ENCODE data around the gene GALNT12.

The GALNT12 gene

DNA sequence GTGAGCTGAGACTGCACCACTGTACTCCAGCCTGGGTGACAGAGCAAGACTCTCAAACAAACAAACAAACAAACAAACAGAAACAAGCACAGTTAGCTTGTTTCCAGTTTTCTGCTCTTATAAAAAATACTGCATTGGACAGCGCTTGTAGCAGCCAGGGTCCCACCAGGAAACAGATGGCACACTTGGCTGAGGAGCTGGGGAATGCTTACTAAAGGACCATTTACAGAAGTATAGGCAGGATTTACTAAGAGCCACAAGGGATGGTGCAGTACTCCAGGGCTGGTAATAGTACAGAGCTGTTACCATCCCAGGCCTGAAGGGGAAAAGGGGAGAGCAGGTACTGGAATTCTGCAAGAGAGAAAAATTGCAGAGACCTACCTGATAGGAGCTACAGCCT, 5.9 kb upstream of the GALNT12 start:
- DNase-seq (ENCODE audit: low read depth in 3 of 3): no peak

DNA sequence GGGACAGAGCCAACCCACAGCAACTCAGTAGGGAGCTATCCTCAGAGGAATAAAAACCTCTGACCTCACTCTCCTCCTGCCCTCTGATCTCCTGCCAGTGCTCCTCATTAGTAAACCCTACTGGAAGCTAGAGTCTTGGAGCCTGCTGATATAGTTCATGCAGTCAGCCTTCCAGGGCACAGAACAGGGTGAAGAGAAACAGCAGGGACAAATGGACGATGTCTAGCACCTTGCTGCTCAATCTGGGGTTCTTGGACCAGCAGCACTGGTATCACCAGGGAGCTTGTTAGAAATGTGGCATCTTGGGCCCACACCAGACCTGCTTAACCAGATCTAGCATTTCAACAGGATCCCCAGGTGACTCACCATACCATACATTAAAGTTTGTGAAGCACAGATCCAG, 5.5 kb upstream of the GALNT12 start:
- DNase-seq (ENCODE audit: low read depth in 3 of 3): no peak

DNA sequence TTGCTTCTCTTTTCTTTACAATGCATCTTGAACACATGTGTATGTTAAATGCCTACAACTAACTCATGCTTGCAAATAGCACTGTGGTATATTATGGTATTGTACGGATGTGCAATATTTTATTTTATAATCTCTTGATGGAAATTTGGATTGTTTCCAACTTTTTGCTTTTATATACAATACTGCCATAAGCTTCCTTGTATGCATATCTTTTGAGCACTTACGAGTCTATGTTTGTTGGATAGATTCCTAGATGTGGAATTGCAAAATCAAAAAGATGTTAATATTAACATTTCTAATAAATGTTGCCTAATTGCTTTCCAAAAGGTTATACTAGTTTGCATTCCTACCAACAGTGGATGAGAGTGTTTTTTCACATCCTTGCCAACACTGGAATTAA, 3.4 kb upstream of the GALNT12 start:
- no peak for DNase-seq (ENCODE audit: low read depth in 3 of 3)

DNA sequence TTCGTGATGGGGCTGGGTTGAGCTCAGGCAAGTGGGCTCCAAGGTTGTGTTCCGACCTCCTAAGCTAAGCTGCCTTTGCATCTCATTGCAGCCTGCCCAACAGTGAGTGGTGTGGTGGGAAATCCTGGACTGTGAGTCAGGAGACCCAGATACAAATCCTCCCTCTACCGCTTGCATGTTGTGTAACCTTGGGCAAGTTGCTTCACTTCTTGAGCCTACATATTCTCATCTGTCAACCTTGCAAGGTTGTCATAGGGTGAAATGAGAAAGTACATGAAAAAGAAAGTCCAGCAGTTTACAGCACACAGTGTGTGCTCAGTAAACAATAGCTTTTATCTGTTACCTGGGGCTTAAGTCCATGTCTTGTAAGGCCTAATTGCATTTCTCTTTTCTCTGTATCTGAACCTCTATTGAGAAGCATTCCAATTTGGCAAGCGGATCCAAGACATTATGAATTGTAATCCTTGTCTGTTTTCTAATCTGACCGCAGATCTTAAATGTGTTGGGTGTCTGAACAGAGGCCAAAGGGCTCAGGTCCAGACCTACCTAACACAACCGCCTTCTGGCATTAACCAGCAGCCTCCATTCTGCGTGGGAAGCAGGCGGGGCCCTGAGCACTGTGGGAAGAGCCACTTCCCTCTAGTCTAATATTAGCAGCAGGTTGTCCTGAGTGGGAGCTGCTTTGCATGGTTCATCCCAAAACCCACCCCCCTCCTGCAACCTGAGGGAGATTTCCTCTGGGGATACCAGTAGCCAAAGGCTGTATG, 1.8 kb upstream of the GALNT12 start:
- no peak for DNase-seq (ENCODE audit: low read depth in 3 of 3)

DNA sequence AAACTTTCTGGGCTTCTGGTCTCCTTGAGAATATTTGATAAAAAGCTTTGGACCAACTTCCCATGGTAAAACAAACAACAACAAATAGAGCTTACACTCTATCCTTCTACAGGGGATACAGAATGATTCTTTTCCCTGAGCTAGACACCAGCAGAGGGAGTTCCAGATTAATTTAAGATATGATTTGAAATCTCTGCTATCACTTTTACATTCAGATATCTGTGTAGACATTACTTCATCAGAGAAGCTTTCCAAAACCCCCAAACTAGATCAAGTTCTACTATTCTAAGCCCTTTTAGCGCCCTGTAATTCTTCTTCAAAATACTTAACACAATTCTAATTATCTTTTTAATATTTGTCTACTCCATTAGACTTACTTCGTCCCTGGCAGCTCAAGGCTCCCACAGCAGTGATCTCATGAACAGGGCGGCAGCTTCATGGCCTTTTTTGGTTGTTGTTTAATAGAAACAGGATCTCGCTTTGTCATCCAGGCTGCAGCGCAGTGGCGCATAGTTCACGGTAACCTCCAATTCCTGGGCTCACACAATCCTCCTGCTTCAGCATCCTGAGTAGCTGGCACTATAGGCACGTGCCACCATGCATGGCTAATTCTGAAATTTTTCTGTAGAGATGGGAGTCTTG, 955 bp upstream of the GALNT12 start:
- no peak for DNase-seq (ENCODE audit: low read depth in 3 of 3)

DNA sequence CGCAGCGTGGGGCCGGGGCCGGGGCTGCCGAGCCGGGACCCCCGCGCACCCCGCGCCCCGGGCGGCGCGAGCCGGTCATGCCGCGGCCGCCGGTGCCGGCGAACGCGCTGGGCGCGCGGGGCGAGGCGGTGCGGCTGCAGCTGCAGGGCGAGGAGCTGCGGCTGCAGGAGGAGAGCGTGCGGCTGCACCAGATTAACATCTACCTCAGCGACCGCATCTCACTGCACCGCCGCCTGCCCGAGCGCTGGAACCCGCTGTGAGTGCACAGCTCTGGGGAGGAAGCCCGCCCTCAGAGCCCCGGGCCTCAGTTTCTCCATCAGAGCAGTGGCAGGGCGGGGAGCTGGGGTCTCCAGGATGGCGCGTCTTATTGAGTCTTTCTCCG, 335 bp downstream of the GALNT12 start:
- no peak for DNase-seq (ENCODE audit: low read depth in 3 of 3)

DNA sequence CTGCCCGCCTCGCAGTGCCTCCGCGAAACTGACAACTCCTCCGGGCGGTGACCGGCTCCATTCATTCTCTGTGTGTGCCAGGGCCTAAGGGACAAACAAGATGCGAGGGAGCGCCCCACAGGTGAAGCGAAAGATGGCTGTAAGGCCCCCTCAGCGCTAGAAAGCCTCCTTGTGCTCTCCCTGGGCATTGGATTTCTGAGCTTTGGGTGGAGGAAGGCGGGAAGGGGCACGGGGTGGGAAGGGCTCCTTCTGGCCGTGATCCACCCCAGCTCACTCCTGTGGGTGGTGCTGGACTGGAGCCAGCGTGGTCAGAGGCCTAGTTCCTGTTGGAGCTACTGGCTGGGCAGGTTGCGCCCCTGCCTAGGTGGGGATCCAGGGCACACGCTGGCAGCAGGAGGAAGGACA, 943 bp downstream of the GALNT12 start:
- no peak for DNase-seq (ENCODE audit: low read depth in 3 of 3)

DNA sequence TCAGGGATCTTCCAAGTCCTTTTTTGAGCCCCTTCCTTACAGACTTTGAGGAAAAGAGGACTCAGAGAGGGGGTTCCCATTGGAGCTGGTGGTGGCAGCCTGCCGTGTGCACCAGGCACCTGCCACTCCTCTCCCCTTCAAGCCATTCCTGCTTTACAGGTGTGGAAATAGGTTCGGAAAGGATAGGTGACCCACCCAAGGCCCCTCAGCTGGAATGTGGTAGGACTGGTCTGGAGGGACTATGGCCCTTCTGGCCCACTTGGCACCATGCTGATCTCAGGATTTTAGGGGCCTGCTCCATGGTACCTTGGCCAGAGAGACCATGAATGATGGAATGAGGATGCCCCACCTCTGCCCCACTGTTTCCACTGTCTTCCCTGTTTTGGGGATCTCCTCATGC, 1.4 kb downstream of the GALNT12 start:
- DNase-seq (ENCODE audit: low read depth in 3 of 3): no peak

DNA sequence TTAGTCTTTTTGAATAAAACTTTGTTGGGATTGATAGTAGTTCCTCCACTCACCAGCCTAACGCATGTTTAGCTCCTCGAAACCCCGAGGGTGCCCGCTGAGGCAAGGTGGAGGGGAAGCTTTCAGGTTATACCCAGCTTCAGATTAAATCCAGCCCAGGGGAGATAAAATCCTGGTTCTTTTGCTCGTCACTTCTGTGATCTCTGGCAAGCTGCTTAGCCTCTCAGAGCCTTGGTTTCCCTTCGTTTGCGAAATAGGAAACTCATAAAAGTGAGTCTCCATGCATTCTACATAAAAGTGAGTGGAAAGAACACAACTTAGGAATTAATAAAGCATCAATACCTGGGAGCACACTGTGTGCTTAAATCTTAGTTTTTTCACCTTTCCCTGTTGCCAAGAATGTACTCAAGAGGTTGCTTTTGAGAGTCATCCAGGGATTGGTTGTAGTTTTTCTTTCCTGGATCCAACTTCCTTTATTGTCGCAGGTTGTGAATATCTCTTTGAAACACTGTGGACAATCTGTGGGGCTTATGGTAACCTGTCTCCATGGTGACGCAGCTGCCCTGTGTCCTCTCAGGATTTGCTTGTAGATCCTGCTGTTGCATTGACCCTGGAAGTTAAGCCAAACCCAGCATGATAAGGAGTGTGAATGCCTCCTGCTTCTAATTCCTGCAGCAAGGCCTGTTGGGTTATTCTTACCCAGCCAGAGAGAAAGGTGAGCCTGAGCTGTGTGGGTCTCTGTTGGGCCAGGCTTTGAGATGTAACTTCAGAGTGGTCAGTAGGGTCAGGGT, 2.0 kb downstream of the GALNT12 start:
- no peak for DNase-seq (ENCODE audit: low read depth in 3 of 3)

DNA sequence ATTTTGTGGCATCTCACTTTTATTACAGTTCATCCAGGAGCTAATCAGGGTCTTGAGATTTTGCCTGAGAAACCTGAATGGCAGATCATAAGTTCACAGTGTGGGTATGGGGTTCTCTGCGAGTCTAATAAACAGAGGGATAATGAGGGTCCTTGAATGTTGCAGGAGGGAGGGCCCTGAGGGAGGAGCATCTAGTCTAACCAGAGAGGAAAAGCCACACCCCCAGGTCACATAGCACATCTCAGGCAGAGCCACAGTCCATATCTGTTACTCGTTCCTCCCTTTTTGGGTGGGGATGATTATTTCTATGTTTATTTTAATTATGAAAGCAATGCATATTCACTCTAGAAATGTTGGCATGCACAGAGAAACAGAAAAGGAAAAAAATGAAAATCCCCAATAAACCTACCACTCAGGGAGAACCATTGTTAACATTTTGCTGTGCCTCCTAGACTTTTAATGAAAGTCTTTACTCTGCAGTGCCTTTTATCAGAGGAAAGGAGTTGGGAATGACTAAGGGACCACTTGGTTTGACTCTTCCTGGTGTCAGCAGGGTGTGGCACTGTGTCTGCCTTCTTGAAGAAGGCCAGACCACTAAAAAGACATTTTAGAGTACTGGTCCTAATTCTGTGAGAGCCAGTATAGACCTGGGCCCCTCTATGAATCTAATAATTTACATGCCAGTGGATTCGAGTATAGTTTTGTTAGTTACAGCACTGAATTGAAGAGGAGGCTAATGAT, 2.8 kb downstream of the GALNT12 start:
- no peak for DNase-seq (ENCODE audit: low read depth in 3 of 3)

DNA sequence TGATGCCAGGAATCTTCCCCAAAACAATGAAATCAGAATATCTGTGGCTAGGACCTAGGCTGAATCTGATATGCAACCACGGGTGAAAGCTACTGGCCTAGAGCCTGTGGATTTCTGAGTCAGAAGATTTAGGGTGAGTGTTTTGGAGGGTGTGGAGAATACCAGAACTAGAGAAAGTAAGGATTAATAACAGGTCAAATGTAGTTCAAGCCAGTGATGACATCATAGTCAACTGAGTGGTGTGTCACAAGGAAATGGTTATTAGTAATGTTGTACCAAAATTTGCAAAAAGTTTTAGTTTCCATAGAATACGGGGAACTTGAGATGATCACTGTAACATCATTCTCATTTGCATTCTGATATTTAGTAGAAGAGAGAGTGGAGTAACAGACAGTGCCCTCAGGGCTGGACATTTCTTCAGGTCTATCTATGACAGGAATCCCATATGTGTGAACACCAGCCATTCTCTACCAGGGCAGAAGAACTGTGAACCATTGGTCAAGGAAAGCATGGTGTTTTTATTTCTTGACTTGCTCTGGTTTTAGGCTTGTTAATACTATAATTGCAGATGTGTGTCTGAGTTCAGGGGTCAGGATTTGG, 3.7 kb downstream of the GALNT12 start:
- no peak for DNase-seq (ENCODE audit: low read depth in 3 of 3)

DNA sequence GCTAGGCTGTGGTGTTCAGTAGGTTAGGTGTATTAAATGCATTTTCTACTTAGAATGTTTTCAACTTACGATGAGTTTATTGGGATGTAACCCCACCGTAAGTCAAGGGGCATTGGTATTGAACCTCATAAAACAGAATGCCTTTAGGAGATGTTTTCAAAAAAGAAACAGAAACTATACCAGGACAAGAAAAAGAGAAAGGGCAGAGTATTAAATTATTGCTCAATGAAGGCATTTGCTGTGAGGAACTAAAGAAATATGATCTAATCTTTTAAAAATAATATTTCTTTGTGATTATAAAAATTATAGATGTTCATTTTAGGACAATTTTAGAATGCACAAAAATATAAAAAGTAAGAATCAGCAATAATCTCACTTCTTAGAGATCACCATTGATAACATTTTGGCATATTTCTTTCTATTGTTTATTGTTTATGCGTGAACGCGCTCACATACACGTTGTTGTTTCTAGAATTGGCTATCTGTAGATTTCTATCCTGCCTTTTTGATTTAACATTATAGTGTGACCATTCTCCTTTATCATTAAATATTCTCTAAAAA, 8.0 kb downstream of the GALNT12 start:
- DNase-seq (ENCODE audit: low read depth in 3 of 3): no peak

DNA sequence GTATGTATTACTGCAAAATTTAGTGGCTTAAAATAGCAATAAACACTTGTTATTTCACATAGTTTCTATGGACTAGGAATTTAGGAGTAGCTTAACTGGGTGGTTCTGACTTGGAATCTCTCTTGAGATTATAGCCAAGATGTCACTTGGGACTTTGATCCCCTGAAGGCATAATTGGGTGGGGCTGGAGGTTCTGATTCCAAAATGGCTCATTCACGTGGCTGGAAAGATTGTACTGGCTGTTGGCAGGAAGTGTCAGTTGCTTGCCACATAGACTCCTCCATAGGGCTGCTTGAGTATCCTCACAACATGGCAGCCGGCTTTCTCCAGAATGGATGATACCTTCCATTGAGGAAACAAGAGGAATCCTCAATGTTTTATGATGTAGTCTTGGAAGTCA, 11.3 kb downstream of the GALNT12 start:
- DNase-seq (ENCODE audit: low read depth in 3 of 3): no peak

DNA sequence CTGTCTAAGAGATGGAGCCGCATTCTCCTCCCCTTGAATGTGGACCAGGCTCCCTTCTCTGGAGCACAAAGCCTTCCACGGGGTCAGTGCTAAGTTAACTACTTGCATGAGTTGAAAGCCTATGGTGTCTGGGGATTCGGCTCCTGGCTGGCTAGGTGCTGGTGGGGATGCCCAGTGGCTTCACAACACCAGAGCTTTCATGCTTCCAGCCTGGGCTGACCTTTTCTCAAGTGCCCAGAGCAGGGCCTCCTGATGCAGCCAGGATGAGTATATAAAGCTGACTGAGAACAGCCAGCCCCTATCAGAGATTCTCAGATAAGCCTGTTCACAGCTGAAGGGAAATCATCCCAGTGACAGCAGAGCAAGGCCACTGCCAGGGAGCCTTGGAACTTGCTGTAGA, 11.8 kb downstream of the GALNT12 start:
- no peak for DNase-seq (ENCODE audit: low read depth in 3 of 3)

DNA sequence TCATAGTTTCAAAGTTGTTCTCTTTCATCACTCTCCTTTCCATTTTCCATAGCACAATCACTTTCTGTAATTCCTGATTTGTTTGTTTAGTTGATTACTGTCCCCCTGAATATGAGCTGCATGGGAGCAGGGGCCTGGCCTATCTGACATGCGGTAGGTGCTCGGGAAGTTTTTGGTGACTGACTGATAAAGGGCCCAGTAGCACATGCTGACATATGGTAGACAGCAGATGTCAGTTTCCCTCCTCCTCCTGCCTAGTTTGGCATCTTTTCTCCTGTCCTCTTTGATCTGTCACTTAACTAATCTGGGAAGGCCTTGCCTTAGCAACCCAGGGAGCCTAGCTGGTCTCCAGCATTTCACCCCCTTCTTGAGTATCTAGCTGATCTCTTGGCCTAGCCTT, 14.4 kb downstream of the GALNT12 start:
- DNase-seq (ENCODE audit: low read depth in 3 of 3): no peak

DNA sequence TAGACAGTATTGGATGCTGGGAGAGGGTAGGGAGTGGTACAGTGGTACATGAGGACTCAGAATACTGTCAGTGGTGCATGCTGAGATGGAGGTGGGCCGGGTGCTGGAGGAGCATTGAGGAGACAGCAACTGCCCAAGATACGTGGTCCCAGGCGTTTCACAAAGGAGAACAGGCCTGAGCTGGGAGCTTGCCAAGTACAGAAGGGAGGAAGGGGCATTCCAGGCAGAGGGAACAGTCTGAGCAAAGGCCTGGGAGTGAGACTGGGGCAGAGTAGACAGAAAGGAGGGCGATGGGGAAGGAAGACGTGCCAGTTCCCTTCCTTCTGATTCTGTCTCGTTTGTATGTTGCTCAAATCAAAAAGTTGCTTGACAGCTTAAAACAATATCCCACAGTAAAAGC, 15.2 kb downstream of the GALNT12 start:
- DNase-seq (ENCODE audit: low read depth in 3 of 3): no peak

DNA sequence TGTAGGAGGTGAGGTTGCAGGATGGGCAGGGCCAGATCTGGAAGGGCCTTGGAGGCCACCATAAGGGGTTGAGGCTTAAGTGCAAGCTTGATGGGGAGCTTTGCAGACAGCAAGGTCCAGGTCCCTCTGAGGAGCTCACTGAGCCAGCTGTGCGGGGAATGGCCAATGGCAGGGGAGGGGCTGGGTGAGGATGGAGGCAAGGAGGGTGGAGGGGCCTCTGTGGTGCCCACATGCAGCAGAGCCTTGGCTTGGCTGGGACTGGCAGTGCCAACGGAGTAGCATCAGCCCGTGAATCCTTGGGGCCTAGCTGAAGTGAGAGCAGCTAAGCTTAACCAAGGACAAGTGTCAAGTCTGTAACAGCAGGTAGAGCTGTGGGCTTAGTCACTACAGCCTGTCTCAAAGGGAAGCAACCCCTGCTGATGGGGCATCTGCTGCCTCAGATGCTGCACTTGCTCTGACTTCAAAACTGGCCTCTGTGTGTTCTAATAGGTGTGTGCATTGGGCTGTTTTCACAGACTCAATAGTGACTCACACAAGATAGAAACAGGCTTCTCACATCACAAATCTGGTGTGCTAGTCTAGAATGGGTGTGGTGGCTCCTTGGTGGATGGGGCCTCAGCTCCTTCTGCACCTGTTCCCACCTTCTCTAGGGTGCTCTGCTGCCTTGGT, 16.3 kb downstream of the GALNT12 start:
- no peak for DNase-seq (ENCODE audit: low read depth in 3 of 3)

DNA sequence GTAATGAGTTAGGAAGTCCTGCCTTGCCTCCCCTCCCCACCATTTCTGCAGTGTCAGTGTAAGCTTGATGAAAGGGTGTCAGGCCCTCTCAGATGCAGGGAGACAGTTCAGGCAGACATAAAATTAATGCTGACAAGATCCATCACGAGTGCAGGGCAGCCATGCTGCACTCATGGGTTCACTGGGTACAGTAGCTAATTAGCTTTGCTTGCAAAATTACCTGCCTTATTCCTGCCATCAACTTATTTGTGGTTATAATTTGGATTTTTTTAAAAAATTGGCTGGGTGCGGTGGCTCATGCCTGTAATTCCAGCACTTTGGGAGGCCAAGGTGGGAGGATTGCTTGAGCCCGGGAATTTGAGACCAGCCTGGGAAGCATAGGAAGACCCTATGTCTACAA, 17.9 kb downstream of the GALNT12 start:
- DNase-seq (ENCODE audit: low read depth in 3 of 3): no peak

DNA sequence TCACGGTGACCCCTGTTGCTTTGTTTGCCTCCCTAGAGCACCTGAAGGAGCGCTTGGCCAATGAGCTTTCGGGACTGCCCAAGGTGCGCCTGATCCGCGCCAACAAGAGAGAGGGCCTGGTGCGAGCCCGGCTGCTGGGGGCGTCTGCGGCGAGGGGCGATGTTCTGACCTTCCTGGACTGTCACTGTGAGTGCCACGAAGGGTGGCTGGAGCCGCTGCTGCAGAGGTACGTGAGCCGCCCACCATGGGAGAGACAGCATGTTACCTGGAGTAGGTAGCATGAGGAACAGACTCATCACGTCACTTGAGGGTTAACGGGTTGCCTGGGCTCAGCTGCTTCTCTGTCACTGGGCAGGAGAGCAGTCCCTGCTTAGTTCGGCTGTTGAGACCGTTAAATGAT, 19.2 kb downstream of the GALNT12 start:
- DNase-seq (ENCODE audit: low read depth in 3 of 3): no peak

DNA sequence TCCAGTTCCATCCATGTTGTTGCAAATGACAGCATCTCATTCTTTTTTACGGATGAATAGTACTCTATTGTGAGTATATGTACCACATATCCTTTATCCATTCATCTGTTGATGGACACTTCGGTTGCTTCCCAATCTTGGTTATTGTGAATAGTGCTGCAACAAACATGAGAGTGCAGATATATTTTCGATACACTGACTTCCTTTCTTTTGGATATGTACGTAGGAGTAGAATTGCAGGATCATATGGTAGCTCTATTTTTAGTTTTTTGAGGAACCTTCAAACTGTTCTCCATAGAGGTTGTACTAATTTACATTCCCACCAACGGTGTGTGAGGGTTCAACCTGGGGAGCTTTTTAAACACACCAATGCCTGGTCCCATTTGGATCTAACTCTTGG, 22.3 kb downstream of the GALNT12 start:
- no peak for DNase-seq (ENCODE audit: low read depth in 3 of 3)

DNA sequence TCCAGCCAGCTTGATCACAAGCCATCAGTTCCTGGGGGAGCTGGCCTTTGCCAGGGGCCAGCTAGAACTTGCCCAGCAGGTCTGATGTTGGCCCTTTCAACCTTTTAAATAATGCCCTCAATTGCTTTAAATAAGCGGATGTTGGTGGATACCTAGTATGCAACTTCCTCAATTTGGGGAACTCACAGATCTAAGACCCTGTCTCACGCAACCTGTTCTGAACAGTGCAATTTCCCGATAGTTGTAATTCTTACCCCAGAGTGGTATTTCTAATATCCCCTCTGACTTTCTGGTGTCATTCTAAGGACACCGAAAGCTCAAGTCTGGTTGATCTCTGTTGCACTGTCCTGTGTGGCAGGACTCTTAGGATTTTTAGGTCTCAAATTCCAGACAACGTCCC, 23.1 kb downstream of the GALNT12 start:
- DNase-seq (ENCODE audit: low read depth in 3 of 3): no peak
